ENCODE data around the gene CHRNE.
"Not testable (repeated sequence)": the region's sequence is repeated elsewhere in the genome, so short reads cannot be mapped to it uniquely, and the experiment has no call there.

CHRNE gene

GRCh38 chr17:4892499-4893221, 10.2 kb downstream of the CHRNE start:
- FAIRE-seq: no peak
- no peak for DNase-seq (ENCODE audit: insufficient read length, low spot score)

- no peak for FAIRE-seq
- DNase-seq (ENCODE audit: insufficient read length, low spot score): no peak
These were observed 11.2 kb downstream of the CHRNE start for GRCh38 chr17:4891411-4892410.

GRCh38 chr17:4887581-4887980, 15.3 kb downstream of the CHRNE start:
- FAIRE-seq (no peak), DNase-seq (ENCODE audit: insufficient read length, low spot score) (no peak)

GRCh38 chr17:4886830-4887229, 16.1 kb downstream of the CHRNE start:
- DNase-seq (ENCODE audit: insufficient read length, low spot score): no peak
- FAIRE-seq: no peak

GRCh38 chr17:4884489-4884888, 18.4 kb downstream of the CHRNE start:
- DNase-seq (ENCODE audit: insufficient read length, low spot score): no peak
- no peak for FAIRE-seq

GRCh38 chr17:4881761-4882555, 20.9 kb downstream of the CHRNE start:
- FAIRE-seq (peak; percentile 84), DNase-seq (ENCODE audit: insufficient read length, low spot score) (peak; percentile 63)

GRCh38 chr17:4880857-4881256, 22.0 kb downstream of the CHRNE start:
- FAIRE-seq (no peak), DNase-seq (ENCODE audit: insufficient read length, low spot score) (no peak)

GRCh38 chr17:4879601-4880000, 23.3 kb downstream of the CHRNE start:
- FAIRE-seq: no peak
- DNase-seq (ENCODE audit: insufficient read length, low spot score): no peak

GRCh38 chr17:4877089-4877488, 25.8 kb downstream of the CHRNE start:
- no peak for FAIRE-seq
- DNase-seq (ENCODE audit: insufficient read length, low spot score): no peak

GRCh38 chr17:4872786-4873185, 30.1 kb downstream of the CHRNE start:
- no peak for FAIRE-seq
- DNase-seq (ENCODE audit: insufficient read length, low spot score): no peak

- no peak for DNase-seq (ENCODE audit: insufficient read length, low spot score)
- FAIRE-seq: no peak
These were observed 32.0 kb downstream of the CHRNE start for GRCh38 chr17:4870855-4871254.

- not testable (repeated sequence) for DNase-seq (ENCODE audit: insufficient read length, low spot score); FAIRE-seq
These were observed 33.6 kb downstream of the CHRNE start for GRCh38 chr17:4869058-4869998.

- not testable (repeated sequence) for DNase-seq (ENCODE audit: insufficient read length, low spot score)
These were observed 35.4 kb downstream of the CHRNE start for GRCh38 chr17:4867535-4867934.

GRCh38 chr17:4863321-4863720, 39.6 kb downstream of the CHRNE start:
- DNase-seq (ENCODE audit: insufficient read length, low spot score): no peak
- no peak for FAIRE-seq

More at GRCh38 chr17:4867535-4867934, 35.4 kb downstream of the CHRNE start:
- FAIRE-seq: not testable (repeated sequence)

- no peak for FAIRE-seq
These were observed 40.2 kb downstream of the CHRNE start for GRCh38 chr17:4862720-4863119.

GRCh38 chr17:4861052-4861451, 41.8 kb downstream of the CHRNE start:
- no peak for DNase-seq (ENCODE audit: insufficient read length, low spot score)
- no peak for FAIRE-seq

More at GRCh38 chr17:4862720-4863119, 40.2 kb downstream of the CHRNE start:
- no peak for DNase-seq (ENCODE audit: insufficient read length, low spot score)

GRCh38 chr17:4860651-4861050, 42.2 kb downstream of the CHRNE start:
- FAIRE-seq: no peak

GRCh38 chr17:4859816-4860625, 42.9 kb downstream of the CHRNE start:
- FAIRE-seq: no peak
- DNase-seq (ENCODE audit: insufficient read length, low spot score): no peak

More at GRCh38 chr17:4860651-4861050, 42.2 kb downstream of the CHRNE start:
- DNase-seq (ENCODE audit: insufficient read length, low spot score): no peak

GRCh38 chr17:4858882-4859260, 44.0 kb downstream of the CHRNE start:
- DNase-seq (ENCODE audit: insufficient read length, low spot score) (no peak), FAIRE-seq (no peak)
